Measurements from ENCODE around the gene NAT14.

The NAT14 gene

DNA sequence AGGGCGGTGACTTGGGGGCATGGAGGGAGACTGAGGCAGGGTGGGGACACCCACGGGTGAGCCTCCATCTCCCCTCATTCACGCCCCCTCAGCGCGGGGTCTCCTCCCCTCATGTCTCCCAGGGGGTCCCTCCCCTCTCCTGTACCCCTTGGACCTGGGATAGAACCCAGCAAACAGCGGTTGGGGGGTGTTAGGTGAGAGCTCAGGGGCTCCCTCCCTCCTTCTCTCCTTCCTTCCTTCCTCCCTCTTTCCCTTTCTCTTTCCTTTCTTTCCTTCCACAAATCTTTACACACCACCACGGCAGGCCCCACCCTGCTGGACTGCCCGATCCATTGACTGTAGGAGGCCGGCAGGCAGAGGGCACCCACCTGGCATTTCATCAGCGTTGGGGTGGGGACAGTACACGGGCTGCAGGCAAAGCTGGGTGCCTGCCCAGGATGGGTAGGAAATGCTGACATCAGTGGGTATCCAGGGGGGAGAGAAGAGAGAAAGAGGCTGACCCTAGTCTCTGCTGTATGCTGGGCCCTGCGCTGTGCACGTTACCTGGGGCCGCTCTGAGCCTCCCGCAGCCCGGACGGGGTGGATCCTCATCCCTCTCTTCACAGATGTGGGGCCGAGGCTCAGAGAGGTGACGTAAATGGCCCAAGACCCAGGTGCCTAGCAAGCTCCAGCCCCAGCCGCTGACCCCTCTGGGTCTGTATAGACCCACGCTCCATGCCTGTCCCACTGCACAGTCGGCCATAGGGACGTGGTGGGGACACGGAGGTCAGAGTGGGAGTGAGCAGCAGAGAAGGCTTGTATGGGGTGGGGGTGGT, 6.8 kb downstream of the NAT14 start:
- no peak for TF ChIP-seq POLR2AphosphoS5 (IDR thresholded peaks at IDR 0.05; ENCODE audit: low read depth, low read length)
- no peak for TF ChIP-seq TAF1 (IDR thresholded peaks at IDR 0.05; ENCODE audit: borderline replicate concordance, insufficient read depth, low read length)
- no peak for TF ChIP-seq FOXP2 (optimal IDR thresholded peaks at IDR 0.05; ENCODE audit: borderline replicate concordance, extremely low read depth, extremely low read length, insufficient read depth)
- no peak for TF ChIP-seq SIN3A (IDR thresholded peaks at IDR 0.05; ENCODE audit: borderline replicate concordance, insufficient read depth, low read length)
- TF ChIP-seq, protein P1, sequence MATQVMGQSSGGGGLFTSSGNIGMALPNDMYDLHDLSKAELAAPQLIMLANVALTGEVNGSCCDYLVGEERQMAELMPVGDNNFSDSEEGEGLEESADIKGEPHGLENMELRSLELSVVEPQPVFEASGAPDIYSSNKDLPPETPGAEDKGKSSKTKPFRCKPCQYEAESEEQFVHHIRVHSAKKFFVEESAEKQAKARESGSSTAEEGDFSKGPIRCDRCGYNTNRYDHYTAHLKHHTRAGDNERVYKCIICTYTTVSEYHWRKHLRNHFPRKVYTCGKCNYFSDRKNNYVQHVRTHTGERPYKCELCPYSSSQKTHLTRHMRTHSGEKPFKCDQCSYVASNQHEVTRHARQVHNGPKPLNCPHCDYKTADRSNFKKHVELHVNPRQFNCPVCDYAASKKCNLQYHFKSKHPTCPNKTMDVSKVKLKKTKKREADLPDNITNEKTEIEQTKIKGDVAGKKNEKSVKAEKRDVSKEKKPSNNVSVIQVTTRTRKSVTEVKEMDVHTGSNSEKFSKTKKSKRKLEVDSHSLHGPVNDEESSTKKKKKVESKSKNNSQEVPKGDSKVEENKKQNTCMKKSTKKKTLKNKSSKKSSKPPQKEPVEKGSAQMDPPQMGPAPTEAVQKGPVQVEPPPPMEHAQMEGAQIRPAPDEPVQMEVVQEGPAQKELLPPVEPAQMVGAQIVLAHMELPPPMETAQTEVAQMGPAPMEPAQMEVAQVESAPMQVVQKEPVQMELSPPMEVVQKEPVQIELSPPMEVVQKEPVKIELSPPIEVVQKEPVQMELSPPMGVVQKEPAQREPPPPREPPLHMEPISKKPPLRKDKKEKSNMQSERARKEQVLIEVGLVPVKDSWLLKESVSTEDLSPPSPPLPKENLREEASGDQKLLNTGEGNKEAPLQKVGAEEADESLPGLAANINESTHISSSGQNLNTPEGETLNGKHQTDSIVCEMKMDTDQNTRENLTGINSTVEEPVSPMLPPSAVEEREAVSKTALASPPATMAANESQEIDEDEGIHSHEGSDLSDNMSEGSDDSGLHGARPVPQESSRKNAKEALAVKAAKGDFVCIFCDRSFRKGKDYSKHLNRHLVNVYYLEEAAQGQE (IDR thresholded peaks at IDR 0.05; ENCODE audit: insufficient read depth in 1 of 2, low read depth in 2 of 2, low read length in 2 of 2): no peak

DNA sequence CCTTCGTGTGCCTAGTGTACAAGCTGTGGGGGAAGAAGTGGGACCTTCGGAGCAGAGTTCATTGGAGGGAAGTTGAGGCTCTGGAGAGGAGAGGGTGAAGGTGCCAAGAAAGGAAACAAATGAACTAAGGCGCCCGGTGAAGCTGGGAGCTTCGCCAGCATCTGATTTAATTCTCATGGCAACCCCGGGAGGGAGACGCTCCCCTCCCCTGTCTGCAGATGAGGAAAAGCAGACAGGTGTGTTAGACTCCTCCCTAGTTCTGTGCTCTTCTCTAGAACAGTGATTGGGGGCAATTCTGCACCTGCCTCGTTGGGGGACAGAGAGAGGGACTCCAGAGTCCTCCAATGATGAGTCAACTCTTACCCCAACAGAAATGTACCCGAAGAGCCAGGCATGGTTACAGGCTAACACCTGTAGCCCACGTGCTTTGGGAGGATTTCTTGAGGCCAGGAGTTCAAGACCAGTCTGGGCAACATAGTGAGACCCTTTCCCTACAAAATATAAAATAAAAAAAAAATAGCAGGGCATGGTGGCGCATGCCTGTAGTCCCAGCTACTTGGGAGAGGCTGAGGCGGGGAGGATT, 7.5 kb downstream of the NAT14 start:
- no peak for TF ChIP-seq FOXP2 (optimal IDR thresholded peaks at IDR 0.05; ENCODE audit: borderline replicate concordance, extremely low read depth, extremely low read length, insufficient read depth)
- TF ChIP-seq POLR2AphosphoS5 (IDR thresholded peaks at IDR 0.05; ENCODE audit: low read depth, low read length): no peak
- TF ChIP-seq SIN3A (IDR thresholded peaks at IDR 0.05; ENCODE audit: borderline replicate concordance, insufficient read depth, low read length): no peak
- TF ChIP-seq, protein P1 (IDR thresholded peaks at IDR 0.05; ENCODE audit: insufficient read depth in 1 of 2, low read depth in 2 of 2, low read length in 2 of 2): no peak
- TF ChIP-seq TAF1 (IDR thresholded peaks at IDR 0.05; ENCODE audit: borderline replicate concordance, insufficient read depth, low read length): no peak

DNA sequence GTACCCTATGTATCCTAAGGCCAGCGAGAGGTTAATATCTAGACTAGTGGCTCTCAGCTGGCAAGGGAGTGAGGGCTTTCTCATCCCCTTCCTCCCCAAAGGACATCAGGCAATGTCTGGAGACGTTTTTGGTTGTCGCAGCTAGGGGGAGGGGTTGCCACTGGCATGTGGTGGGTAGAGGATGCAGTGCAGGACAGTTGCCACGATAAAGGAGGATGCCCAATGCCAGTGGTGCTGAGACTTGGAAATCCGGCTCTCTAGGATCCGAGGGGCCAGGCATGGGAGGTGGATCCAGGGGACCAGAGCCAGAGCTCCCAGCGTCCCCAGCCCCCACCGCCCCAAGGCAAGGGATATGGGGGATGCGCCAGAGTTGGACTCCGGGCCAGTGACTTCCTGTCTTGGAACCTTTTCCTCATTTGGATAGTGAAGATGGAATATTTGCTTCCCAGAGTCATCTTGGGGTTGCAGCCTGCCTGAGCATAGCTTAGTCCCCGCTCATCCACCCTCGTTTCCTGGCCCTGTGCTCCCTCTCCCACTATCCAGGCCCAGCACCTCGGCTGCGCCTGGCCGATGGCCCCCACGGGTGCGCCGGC, 8.2 kb downstream of the NAT14 start:
- TF ChIP-seq SIN3A (IDR thresholded peaks at IDR 0.05; ENCODE audit: borderline replicate concordance, insufficient read depth, low read length): no peak
- TF ChIP-seq FOXP2 (optimal IDR thresholded peaks at IDR 0.05; ENCODE audit: borderline replicate concordance, extremely low read depth, extremely low read length, insufficient read depth): no peak
- TF ChIP-seq, protein P1 (IDR thresholded peaks at IDR 0.05; ENCODE audit: insufficient read depth in 1 of 2, low read depth in 2 of 2, low read length in 2 of 2): no peak
- TF ChIP-seq POLR2AphosphoS5 (IDR thresholded peaks at IDR 0.05; ENCODE audit: low read depth, low read length): no peak
- no peak for TF ChIP-seq TAF1 (IDR thresholded peaks at IDR 0.05; ENCODE audit: borderline replicate concordance, insufficient read depth, low read length)

DNA sequence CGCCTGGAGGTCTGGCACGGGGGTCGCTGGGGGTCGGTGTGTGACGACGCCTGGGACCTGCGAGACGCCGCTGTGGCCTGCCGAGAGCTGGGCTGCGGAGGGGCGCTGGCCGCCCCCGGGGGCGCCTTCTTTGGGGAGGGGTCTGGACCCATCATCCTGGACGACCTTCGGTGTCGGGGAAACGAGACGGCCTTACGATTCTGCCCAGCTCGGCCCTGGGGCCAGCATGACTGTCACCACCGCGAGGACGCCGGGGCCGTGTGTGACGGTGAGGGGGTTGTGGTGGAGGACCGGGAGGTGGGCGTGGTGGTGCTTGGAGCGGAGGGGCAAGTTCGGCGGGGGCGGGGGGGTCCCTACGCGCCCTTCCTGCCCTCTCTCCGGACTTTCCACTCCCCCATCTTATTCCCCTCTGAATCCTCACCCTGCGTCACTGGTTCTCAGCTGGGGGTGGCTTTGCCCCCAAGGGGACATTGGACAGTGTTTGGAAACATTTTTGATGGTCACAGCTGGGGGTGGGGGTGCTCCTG, 8.7 kb downstream of the NAT14 start:
- TF ChIP-seq SIN3A (IDR thresholded peaks at IDR 0.05; ENCODE audit: borderline replicate concordance, insufficient read depth, low read length): no peak
- TF ChIP-seq TAF1 (IDR thresholded peaks at IDR 0.05; ENCODE audit: borderline replicate concordance, insufficient read depth, low read length): no peak
- TF ChIP-seq, protein P1 (IDR thresholded peaks at IDR 0.05; ENCODE audit: insufficient read depth in 1 of 2, low read depth in 2 of 2, low read length in 2 of 2): no peak
- TF ChIP-seq FOXP2 (optimal IDR thresholded peaks at IDR 0.05; ENCODE audit: borderline replicate concordance, extremely low read depth, extremely low read length, insufficient read depth): no peak
- no peak for TF ChIP-seq POLR2AphosphoS5 (IDR thresholded peaks at IDR 0.05; ENCODE audit: low read depth, low read length)
